Fibroblast of upper back skin (primary cell): Measurements from ENCODE around the gene FOXD4L1.
"Not testable (repeated sequence)": the region's sequence is repeated elsewhere in the genome, so short reads cannot be mapped to it uniquely, and the experiment has no call there.

Experiments used
- DNase-seq: peaks from one replicate; pipeline ENCODE4 v3.0.0-alpha.2; 2013

Gene FOXD4L1

DNA sequence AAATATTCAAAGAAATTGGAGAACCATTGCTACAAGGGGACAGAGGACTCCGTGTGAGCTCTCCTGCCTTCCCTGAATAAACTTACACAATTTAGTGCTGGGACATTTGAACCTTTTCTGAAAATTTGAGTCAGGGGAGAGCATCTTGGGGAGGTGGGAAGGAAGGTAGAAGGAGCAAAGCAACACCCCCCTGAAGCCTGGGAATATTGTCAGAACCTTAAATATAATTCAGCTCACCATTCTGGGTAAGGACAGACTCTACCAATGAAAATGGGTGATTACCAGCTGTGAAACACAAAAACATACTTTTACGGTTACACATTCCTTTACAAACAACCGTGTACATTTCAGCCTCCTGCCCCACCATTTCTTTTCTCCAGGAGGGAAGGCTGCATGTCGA lies at the start of gene FOXD4L1:
Gene FOXD4L1 (plus strand): TSS at position 301 of the 400 bp plus-strand sequence. CDS start 592 bp downstream, outside the sequence.
- DNase-seq, result not testable (repeated sequence)

- DNase-seq, result not testable (repeated sequence)
Measured at GRCh38 chr2:113465770-113466169, 32.7 kb upstream of the FOXD4L1 start.

- DNase-seq, result not testable (repeated sequence)
Measured at GRCh38 chr2:113476688-113477368, 21.6 kb upstream of the FOXD4L1 start.

DNA sequence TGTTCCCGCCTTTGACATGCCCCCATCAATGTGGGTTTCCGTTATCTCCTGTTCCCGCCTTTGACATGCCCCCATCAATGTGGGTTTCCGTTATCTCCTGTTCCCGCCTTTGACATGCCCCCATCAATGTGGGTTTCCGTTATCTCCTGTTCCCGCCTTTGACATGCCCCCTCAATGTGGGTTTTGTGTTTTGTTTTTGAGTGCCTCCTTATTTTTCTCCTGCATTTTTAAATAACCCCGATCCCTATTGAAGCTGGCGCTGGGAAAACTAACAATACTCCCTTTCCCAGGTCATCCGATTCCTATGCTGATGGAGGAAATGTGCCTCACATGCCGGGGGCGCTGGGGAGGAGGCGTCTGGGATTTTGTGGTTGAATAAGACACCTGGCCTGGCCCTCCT lies 1.9 kb upstream of the FOXD4L1 start:
- DNase-seq, result not testable (repeated sequence)

DNA sequence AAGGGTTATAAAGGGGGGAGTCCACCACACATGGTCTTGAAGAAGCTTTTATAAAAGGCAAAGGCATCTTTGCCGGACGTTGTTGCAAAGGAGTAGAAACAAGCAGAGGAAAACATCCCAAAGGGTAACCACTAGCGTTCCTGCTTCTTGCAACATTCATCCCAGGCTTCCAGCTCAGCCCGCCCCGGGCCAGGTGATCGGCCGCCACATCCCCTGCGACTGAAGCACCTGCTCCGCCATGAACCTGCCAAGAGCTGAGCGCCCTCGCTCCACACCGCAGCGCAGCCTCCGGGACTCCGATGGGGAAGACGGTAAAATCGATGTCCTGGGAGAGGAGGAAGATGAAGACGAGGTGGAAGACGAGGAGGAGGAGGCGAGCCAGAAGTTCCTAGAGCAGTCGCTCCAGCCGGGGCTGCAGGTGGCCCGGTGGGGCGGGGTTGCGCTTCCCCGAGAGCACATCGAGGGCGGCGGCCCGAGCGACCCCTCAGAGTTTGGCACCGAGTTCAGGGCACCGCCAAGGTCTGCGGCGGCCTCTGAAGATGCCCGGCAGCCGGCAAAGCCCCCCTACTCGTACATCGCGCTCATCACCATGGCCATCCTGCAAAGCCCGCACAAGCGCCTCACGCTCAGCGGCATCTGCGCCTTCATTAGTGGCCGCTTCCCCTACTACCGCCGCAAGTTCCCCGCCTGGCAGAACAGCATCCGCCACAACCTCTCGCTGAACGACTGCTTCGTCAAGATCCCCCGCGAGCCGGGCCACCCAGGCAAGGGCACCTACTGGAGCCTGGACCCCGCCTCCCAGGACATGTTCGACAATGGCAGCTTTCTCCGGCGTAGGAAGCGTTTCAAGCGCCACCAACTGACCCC lies 787 bp downstream of the FOXD4L1 start:
- not testable (repeated sequence) for DNase-seq

- not testable (repeated sequence) for DNase-seq
Measured at GRCh38 chr2:113499886-113500722, 1.6 kb downstream of the FOXD4L1 start.

GRCh38 chr2:113500723-113501038 lies 2.2 kb downstream of the FOXD4L1 start:
- DNase-seq, result not testable (repeated sequence)

DNA sequence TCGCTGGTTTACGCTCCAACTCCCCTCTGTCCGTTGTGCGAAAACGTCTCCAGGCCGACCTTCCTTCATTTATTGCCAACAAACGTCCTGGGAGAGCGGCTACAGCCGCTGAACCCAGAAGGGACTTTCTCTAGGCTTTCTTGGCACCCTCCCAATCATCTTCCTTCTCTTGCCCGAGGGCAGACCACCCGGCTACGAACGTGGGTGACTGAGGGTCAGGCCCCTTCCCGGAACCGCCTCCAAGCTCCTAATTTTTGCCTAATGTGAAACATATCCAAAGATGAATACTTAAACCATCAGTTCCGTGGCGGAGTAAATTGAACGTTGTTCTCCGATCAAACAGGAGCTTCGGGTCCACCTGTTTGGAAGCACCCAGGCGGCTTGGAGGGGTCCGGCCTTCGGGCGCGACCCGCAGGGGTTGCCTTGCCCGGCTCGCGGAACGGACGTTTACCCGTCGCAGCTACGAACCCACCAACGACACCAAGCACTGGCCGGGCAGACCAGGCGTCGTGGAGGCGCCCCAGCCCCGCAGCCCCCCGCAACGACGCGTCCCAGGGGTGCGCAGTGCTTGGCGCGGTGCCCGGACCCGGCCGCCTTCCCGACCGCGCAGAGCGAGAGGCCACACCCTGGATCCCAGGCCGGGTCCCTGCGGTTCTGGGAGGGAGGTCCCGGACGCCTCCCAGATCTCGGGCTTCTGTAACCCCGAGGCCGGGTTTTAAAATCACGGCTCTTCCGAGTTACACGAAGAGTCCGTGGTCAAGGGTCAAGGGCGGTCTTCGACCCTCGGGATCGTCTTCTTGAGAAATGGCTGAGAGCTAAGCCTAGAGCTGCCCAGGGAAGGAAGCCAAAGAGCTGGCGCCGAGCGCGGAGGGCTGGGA lies 4.0 kb downstream of the FOXD4L1 start:
- DNase-seq, result not testable (repeated sequence)

DNA sequence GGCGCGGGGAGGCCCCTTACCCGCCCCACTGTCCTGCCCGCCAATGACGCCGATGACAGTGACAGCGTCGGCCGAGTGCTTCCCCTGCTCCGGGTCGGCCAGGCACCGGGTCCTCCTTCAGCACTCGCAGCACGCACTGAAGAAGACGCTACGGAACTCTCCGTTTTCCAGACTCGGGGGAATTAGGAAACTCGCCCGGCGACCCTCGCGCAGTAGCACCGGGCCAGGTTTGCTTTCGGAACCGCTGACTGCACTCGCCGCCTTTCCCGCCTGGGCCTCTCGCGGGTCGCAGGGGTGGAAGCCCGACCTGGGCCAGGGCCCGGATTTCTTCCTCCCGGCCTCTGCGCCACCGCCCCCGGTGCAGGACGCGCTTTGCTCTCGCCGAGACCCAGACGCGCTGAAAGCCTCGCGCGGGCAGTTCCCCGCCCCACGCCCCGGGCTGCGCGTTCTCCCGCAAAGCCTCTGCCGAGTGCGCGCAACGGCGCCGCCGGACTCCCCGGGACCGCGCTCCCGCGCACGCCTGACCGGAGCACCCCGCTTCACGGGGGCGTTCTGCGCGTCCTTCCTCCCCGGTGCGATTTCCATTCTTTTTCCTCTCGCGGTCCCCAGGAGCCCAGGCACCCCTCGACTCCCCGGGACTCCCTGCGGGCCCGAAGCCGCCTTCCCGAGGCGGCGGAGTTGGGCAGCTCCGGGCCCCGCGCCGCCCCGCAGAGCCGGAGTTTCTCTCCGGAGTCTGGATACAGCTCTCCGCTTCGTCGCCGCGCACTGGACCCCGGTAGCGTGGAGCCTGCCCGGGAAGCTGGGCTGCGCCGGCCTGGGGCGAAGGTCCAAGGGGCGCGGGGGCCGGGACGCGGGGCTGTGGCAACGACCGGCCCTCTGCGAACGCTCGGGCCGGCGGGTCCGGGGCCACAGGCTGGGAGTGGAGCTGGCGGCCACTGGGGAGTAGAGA lies 4.9 kb downstream of the FOXD4L1 start:
- not testable (repeated sequence) for DNase-seq

GRCh38 chr2:113504081-113504480 lies 5.6 kb downstream of the FOXD4L1 start:
- DNase-seq, result not testable (repeated sequence)

GRCh38 chr2:113507394-113508140 lies 9.1 kb downstream of the FOXD4L1 start:
- DNase-seq, result not testable (repeated sequence)

- DNase-seq, result not testable (repeated sequence)
Measured at GRCh38 chr2:113508187-113508586, 9.7 kb downstream of the FOXD4L1 start.

- DNase-seq, result not testable (repeated sequence)
Measured at GRCh38 chr2:113510913-113511312, 12.4 kb downstream of the FOXD4L1 start.

GRCh38 chr2:113511859-113512258 lies 13.4 kb downstream of the FOXD4L1 start:
- not testable (repeated sequence) for DNase-seq

- not testable (repeated sequence) for DNase-seq
Measured at GRCh38 chr2:113515457-113515856, 17.0 kb downstream of the FOXD4L1 start.

DNA sequence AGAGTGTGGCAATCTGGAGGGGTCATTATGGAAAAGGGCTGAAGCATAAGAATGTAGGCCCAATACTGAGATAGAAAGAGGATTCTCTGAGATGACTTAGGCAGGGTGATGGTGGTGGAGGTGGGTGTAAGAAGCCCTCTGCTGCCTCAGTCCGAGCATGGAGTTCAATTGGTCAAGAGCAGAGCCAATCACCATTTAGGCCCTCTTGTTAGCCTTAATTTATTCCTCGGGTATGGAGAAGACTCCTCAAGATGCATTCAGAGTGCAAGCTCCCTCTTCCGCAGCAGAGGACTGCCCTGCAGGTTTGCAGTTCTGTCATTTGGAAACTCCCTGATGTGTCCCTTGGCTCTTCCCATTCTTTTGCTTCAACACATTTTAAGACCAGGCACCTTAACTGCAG lies 17.5 kb downstream of the FOXD4L1 start:
- DNase-seq, result not testable (repeated sequence)

GRCh38 chr2:113517025-113517424 lies 18.6 kb downstream of the FOXD4L1 start:
- DNase-seq, result not testable (repeated sequence)

GRCh38 chr2:113520837-113521236 lies 22.4 kb downstream of the FOXD4L1 start:
- DNase-seq, result not testable (repeated sequence)

GRCh38 chr2:113521492-113521891 lies 23.0 kb downstream of the FOXD4L1 start:
- DNase-seq, result not testable (repeated sequence)

DNA sequence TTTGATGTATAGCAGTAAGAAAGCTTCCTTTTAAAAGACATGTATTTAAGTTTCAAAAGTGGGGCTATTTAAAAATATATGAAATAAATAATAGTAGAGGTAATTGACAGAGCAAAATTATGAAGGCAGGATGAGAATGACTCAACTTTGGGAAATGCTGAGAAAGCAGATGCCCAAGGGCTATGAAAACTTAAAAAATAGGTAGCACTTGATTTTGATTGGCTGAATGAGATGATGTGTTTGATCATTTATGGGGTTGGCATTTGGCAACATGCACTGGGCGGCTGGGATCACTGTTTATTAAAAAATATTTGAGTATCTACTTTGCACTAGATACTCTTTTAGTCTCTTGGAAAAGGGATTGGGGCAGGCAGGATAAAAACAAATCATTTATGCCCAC lies 26.5 kb downstream of the FOXD4L1 start:
- DNase-seq, result not testable (repeated sequence)
